TTC549 (cell line): ENCODE data around the gene AGFG2.

ENCODE experiments used
- FAIRE-seq: peaks from 2 replicates; lab custom pipeline; 2012; peaks lifted over from hg19 to GRCh38; lab: Jason Lieb, UNC

The AGFG2 gene

GRCh38 chr7:100586266-100587025 lies 47.4 kb downstream of the AGFG2 start, which contains the start of gene FBXO24:
Gene FBXO24 (plus strand): TSS chr7:100586328. CDS start chr7:100586626, 298 bp downstream.
- peak; percentile 98 for FAIRE-seq

GRCh38 chr7:100588438-100588837 lies 49.4 kb downstream of the AGFG2 start:
- no peak for FAIRE-seq

GRCh38 chr7:100589341-100589947 lies 50.4 kb downstream of the AGFG2 start:
- no peak for FAIRE-seq

- FAIRE-seq, result no peak
These were observed 51.2 kb downstream of the AGFG2 start for GRCh38 chr7:100590077-100590737.

- no peak for FAIRE-seq
These were observed 52.6 kb downstream of the AGFG2 start for GRCh38 chr7:100591596-100591995.

- FAIRE-seq, result no peak
These were observed 56.2 kb downstream of the AGFG2 start for GRCh38 chr7:100595188-100595587.

GRCh38 chr7:100598425-100598824 lies 59.4 kb downstream of the AGFG2 start:
- no peak for FAIRE-seq

- FAIRE-seq, result no peak
These were observed 61.1 kb downstream of the AGFG2 start for GRCh38 chr7:100599911-100600729.

- no peak for FAIRE-seq
These were observed 61.7 kb downstream of the AGFG2 start for GRCh38 chr7:100600730-100601038.

GRCh38 chr7:100602889-100603725 lies 64.1 kb downstream of the AGFG2 start:
- FAIRE-seq, result no peak

GRCh38 chr7:100603726-100604027 lies 64.7 kb downstream of the AGFG2 start:
- FAIRE-seq, result no peak

GRCh38 chr7:100604028-100604975 lies 65.3 kb downstream of the AGFG2 start:
- FAIRE-seq, result no peak

- FAIRE-seq, result no peak
These were observed 66.2 kb downstream of the AGFG2 start for GRCh38 chr7:100604976-100605911.

- FAIRE-seq, result no peak
These were observed 67.3 kb downstream of the AGFG2 start for GRCh38 chr7:100606313-100606712.

GRCh38 chr7:100607111-100607510 lies 68.1 kb downstream of the AGFG2 start:
- no peak for FAIRE-seq

- FAIRE-seq, result no peak
These were observed 71.0 kb downstream of the AGFG2 start for GRCh38 chr7:100609958-100610357.

GRCh38 chr7:100611983-100612729 lies 73.2 kb downstream of the AGFG2 start, which contains the start of gene MOSPD3:
Gene MOSPD3 (plus strand): TSS chr7:100612540. CDS start chr7:100612792, 252 bp downstream.
- peak; percentile 98 for FAIRE-seq

- no peak for FAIRE-seq
These were observed 73.9 kb downstream of the AGFG2 start for GRCh38 chr7:100612730-100613390.
